Endothelial cell (in vitro differentiated cells): ENCODE results near the gene EHBP1. TPM values are rescaled to one million over a fixed set of nuclear protein-coding genes. Genes with fewer than 3 reads are reported as not detected.

ENCODE experiments used
- DNase-seq: peaks from one replicate; pipeline ENCODE4 v3.0.0; 2021; ENCODE audit warnings: low spot score
- H3K27ac Mint-ChIP-seq: one replicate; pipeline ENCODE4 v1.8.0; 2021; ENCODE audit warnings: mixed read lengths, inconsistent platforms; ENCODE audit not compliant: unreplicated experiment
- H3K27me3 Mint-ChIP-seq: one replicate; pipeline ENCODE4 v1.8.0; 2021; ENCODE audit warnings: mild to moderate bottlenecking, moderate library complexity, mixed read lengths, inconsistent platforms; ENCODE audit not compliant: unreplicated experiment
- H3K36me3 Mint-ChIP-seq: one replicate; pipeline ENCODE4 v1.8.0; 2021; ENCODE audit warnings: mild to moderate bottlenecking, low read depth, mixed read lengths, inconsistent platforms; ENCODE audit not compliant: unreplicated experiment
- H3K4me1 Mint-ChIP-seq: one replicate; pipeline ENCODE4 v1.8.0; 2021; ENCODE audit warnings: mild to moderate bottlenecking, mixed read lengths, inconsistent platforms; ENCODE audit not compliant: unreplicated experiment
- H3K4me3 Mint-ChIP-seq: one replicate; pipeline ENCODE4 v1.8.0; 2021; ENCODE audit warnings: mild to moderate bottlenecking, mixed read lengths, inconsistent platforms; ENCODE audit not compliant: unreplicated experiment
- H3K9me3 Mint-ChIP-seq: one replicate; pipeline ENCODE4 v1.8.0; 2021; ENCODE audit warnings: mixed read lengths, inconsistent platforms; ENCODE audit not compliant: unreplicated experiment
- CTCF ChIP-seq: fragments of 200-600 bp; sonication (generic); IDR thresholded peaks from one replicate; pipeline ENCODE4 v1.5.0; 2021; ENCODE audit warnings: antibody characterized with exemption; ENCODE audit not compliant: unreplicated experiment
- total RNA-seq: library from RNA; stranded (reverse); fragmentation: NEBNext Ultra II Directional; extraction: Animal tissue kit (Norgen Biotek cat#: 25700); gene quantifications from one replicate; pipeline ENCODE4 v1.2.1, GENCODE V29; 2021; ENCODE audit not compliant: unreplicated experiment

Gene EHBP1
- total RNA-seq, 1 donor from 2014 or later = 54.4 TPM

DNA sequence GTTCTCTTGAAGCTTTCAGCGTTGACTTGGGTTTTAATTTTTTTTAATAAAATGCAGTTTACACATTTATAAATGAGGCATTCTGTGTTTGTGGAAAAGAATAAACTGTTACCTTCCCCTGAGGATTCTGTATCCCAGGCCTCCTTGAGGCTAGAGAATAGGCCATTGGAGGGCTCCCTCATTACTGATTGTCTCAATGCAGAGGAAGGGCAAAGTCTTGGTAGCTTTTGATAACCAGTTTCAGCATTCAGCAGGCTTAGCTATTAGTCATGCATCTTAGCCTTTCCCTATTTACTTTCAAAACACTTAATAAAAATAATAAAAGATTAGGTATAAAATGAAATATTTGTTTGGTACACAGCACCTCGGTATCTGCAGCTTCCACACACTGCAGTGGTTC is 287.0 kb downstream of the EHBP1 start:
- Mint-ChIP-seq H3K27me3 (no peaks in the 10 kb centered on the region), H3K27ac (no peak overlapping the region), H3K9me3 (no peaks in the 10 kb centered on the region), H3K4me1 (peaks cover 12% of the 10 kb centered on the region), H3K4me3 (no peak overlapping the region), H3K36me3 (no peaks in the 10 kb centered on the region)
- no peak for TF ChIP-seq CTCF
- no peak for DNase-seq

GRCh38 chr2:62994206-62994605 is 288.7 kb downstream of the EHBP1 start:
- Mint-ChIP-seq H3K27me3 (no peaks in the 10 kb centered on the region), H3K36me3 (no peaks in the 10 kb centered on the region), H3K27ac (no peak overlapping the region), H3K4me3 (no peak overlapping the region), H3K9me3 (no peaks in the 10 kb centered on the region), H3K4me1 (peaks cover 12% of the 10 kb centered on the region)
- DNase-seq = no peak
- TF ChIP-seq CTCF = no peak

DNA sequence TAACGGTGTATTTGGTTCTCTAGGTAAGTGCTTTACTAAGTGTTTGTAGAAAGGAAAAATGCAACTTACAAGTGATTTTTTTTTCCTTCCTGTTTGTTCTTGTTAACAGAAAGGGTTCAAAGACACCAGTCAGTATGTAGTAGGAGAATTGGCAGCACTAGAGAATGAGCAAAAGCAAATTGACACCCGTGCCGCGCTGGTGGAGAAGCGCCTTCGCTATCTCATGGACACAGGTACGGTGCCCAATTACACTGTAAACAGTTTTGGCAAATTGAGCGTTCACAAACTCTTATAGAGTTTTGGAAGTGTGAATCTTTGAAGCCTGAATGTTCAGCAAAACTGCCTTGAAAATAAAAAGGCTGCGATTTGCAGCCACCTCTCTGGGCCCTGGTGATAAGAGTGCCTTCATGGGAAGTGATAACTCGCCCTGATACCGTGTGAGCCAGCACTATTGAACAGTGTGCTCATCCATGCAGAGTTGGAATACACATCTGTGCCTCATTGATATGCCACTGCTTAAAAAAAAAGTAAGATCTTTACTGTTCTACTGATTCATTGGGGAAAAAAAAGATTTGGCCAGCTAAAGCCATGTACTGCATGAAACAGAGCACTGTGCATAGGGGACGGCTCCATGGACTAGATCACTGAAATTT is 291.1 kb downstream of the EHBP1 start:
- Mint-ChIP-seq H3K4me1 (peaks cover 9% of the 10 kb centered on the region), H3K27me3 (no peaks in the 10 kb centered on the region), H3K36me3 (no peaks in the 10 kb centered on the region), H3K9me3 (no peaks in the 10 kb centered on the region), H3K4me3 (no peak overlapping the region), H3K27ac (no peak overlapping the region)
- no peak for TF ChIP-seq CTCF
- DNase-seq = no peak

- no peaks in the 10 kb centered on the region for H3K36me3 Mint-ChIP-seq
Observed at GRCh38 chr2:62998949-62999348, 293.4 kb downstream of the EHBP1 start.

GRCh38 chr2:62999905-63000304 is 294.4 kb downstream of the EHBP1 start:
- DNase-seq = no peak
- Mint-ChIP-seq H3K9me3 (no peaks in the 10 kb centered on the region), H3K27ac (no peak overlapping the region), H3K27me3 (no peaks in the 10 kb centered on the region), H3K36me3 (no peaks in the 10 kb centered on the region), H3K4me1 (peaks cover 3% of the 10 kb centered on the region), H3K4me3 (no peak overlapping the region)
- no peak for TF ChIP-seq CTCF

More at GRCh38 chr2:62998949-62999348, 293.4 kb downstream of the EHBP1 start:
- DNase-seq = no peak
- no peak overlapping the region for H3K27ac Mint-ChIP-seq
- no peaks in the 10 kb centered on the region for H3K27me3 Mint-ChIP-seq
- no peaks in the 10 kb centered on the region for H3K9me3 Mint-ChIP-seq
- peaks cover 3% of the 10 kb centered on the region for H3K4me1 Mint-ChIP-seq
- H3K4me3 Mint-ChIP-seq = no peak overlapping the region
- TF ChIP-seq CTCF = no peak
